ENCODE measurements around the gene TYW5. TPM values are rescaled to one million over a fixed set of nuclear protein-coding genes. Genes with fewer than 3 reads are reported as not detected.

The TYW5 gene
- total RNA-seq, result 10 to 100 TPM in 1 of 4 donors, 1 to 10 TPM in 3; 5.7 to 11.7 (median 6.3) TPM

GRCh38 chr2:199955339-199956061, at the start of gene TYW5, which contains the start of gene MAIP1:
TSS of gene TYW5 (minus strand) at chr2:199955491. CDS start at chr2:199955470, 21 bp downstream.
TSS of gene MAIP1 (plus strand) at chr2:199955582. CDS start at chr2:199955799, 217 bp downstream.
- peak within 1 kb of the TSS; percentile 96 to 99 for H3K4me3 ChIP-seq
- 0% methylated on average over 1 of the region's 64 CpGs; no CpG with 5 or more reads in 1 of the 2 donors for WGBS, 2 donors (ENCODE audit: low coverage in 1 of 2)
- H3K4me1 ChIP-seq, result peaks cover 0 to 56% (median 24%) of the 10 kb centered on the region in 3 donors
- no peaks in the 10 kb centered on the region for H3K9me3 ChIP-seq
- H3K36me3 ChIP-seq, result peaks cover 0 to 30% of the 10 kb centered on the region in 2 donors
- no peaks in the 10 kb centered on the region for H3K27me3 ChIP-seq
- H3K27ac ChIP-seq, result peak within 1 kb of the TSS; percentile 84 to 94 (median 90)
- peak; percentile 95 for ATAC-seq
- TF ChIP-seq POLR2AphosphoS5 (IDR thresholded peaks at IDR 0.05) (peak; percentile 20), EP300 (IDR thresholded peaks at IDR 0.05) (no peak), POLR2A (IDR thresholded peaks at IDR 0.05) (peak; percentile 21 to 46), CTCF (IDR thresholded peaks at IDR 0.05) (peak; percentile 12 to 37 (median 22))

GRCh38 chr2:200003444-200003843, 48.2 kb upstream of the TYW5 start:
- TF ChIP-seq CTCF (IDR thresholded peaks at IDR 0.05) (no peak), EP300 (IDR thresholded peaks at IDR 0.05) (no peak), POLR2AphosphoS5 (IDR thresholded peaks at IDR 0.05) (no peak), POLR2A (IDR thresholded peaks at IDR 0.05) (no peak)
- WGBS, 2 donors (ENCODE audit: low coverage in 1 of 2), result 82 to 100% methylated on average over 1 of the region's 1 CpG
- H3K4me3 ChIP-seq, result no peak overlapping the region
- H3K27me3 ChIP-seq, result no peaks in the 10 kb centered on the region
- no peak overlapping the region for H3K27ac ChIP-seq
- H3K9me3 ChIP-seq, result no peaks in the 10 kb centered on the region
- H3K4me1 ChIP-seq, result no peaks in the 10 kb centered on the region
- no peaks in the 10 kb centered on the region for H3K36me3 ChIP-seq
- no peak for ATAC-seq

GRCh38 chr2:200000444-200001163, 45.3 kb upstream of the TYW5 start:
- H3K4me1 ChIP-seq, result no peaks in the 10 kb centered on the region
- H3K27me3 ChIP-seq, result no peaks in the 10 kb centered on the region
- H3K9me3 ChIP-seq, result no peaks in the 10 kb centered on the region
- WGBS, 2 donors (ENCODE audit: low coverage in 1 of 2), result 21 to 36% methylated on average over 2 of the region's 2 CpGs
- TF ChIP-seq POLR2A (IDR thresholded peaks at IDR 0.05), result no peak
- no peak for TF ChIP-seq CTCF (IDR thresholded peaks at IDR 0.05)
- no peak for TF ChIP-seq EP300 (IDR thresholded peaks at IDR 0.05)
- TF ChIP-seq POLR2AphosphoS5 (IDR thresholded peaks at IDR 0.05), result no peak
- ATAC-seq, result no peak
- no peak overlapping the region for H3K4me3 ChIP-seq
- H3K36me3 ChIP-seq, result no peaks in the 10 kb centered on the region
- no peak overlapping the region for H3K27ac ChIP-seq

GRCh38 chr2:199999166-199999565, 43.9 kb upstream of the TYW5 start:
- H3K4me1 ChIP-seq, result no peaks in the 10 kb centered on the region
- no peak overlapping the region for H3K27ac ChIP-seq
- 89 to 100% methylated on average over 2 to 4 of the region's 4 CpGs for WGBS, 2 donors (ENCODE audit: low coverage in 1 of 2)
- no peaks in the 10 kb centered on the region for H3K27me3 ChIP-seq
- no peak for ATAC-seq
- TF ChIP-seq CTCF (IDR thresholded peaks at IDR 0.05) (no peak), POLR2A (IDR thresholded peaks at IDR 0.05) (no peak), EP300 (IDR thresholded peaks at IDR 0.05) (no peak), POLR2AphosphoS5 (IDR thresholded peaks at IDR 0.05) (no peak)
- no peaks in the 10 kb centered on the region for H3K36me3 ChIP-seq
- H3K4me3 ChIP-seq, result no peak overlapping the region
- H3K9me3 ChIP-seq, result no peaks in the 10 kb centered on the region
